SK-N-SH treated with all-trans-retinoic acid at 6 μM for 48 hours (cell line): ENCODE results near the gene EHD4.

Experiments used
- ATAC-seq: fragments of 200-7000 bp; cut with Tn5 transposase; 3 replicates; pipeline ENCODE4 v1.9.1; 2020; ENCODE audit warnings: mild to moderate bottlenecking, moderate library complexity
- ARNTL ChIP-seq: fragments of 450-650 bp; formaldehyde crosslinking; IDR thresholded peaks from 2 replicates; pipeline ENCODE4 v1.5.0; 2020; ENCODE audit warnings: low read depth, mild to moderate bottlenecking, moderate library complexity, borderline replicate concordance
- BACH2 ChIP-seq: fragments of 250-450 bp; sonication (Bioruptor Pico); IDR thresholded peaks from 2 replicates; pipeline ENCODE4 v1.9.0; 2021; ENCODE audit warnings: mild to moderate bottlenecking, borderline replicate concordance
- CSDC2 ChIP-seq: fragments of 250-450 bp; sonication (Bioruptor Pico); IDR thresholded peaks from 2 replicates; pipeline ENCODE4 v1.5.0; 2020; ENCODE audit warnings: mild to moderate bottlenecking, moderate library complexity
- ESRRG ChIP-seq: fragments of 250-450 bp; sonication (Bioruptor Pico); IDR thresholded peaks from 2 replicates; pipeline ENCODE4 v1.6.1; 2021; ENCODE audit warnings: mild to moderate bottlenecking
- ISL1 ChIP-seq: fragments of 250-450 bp; sonication (Bioruptor Pico); IDR thresholded peaks from 2 replicates; pipeline ENCODE4 v2.1.2; 2022; ENCODE audit warnings: mild to moderate bottlenecking, moderate library complexity
- OSR1 ChIP-seq: fragments of 250-450 bp; sonication (Bioruptor Pico); IDR thresholded peaks from 2 replicates; pipeline ENCODE4 v1.8.0; 2022; ENCODE audit warnings: moderate library complexity, mild to moderate bottlenecking, inconsistent platforms
- PPARA ChIP-seq: fragments of 250-450 bp; sonication (Bioruptor Pico); IDR thresholded peaks from 2 replicates; pipeline ENCODE4 v1.5.0; 2020; ENCODE audit warnings: mild to moderate bottlenecking, borderline replicate concordance
- SNAI2 ChIP-seq: fragments of 250-450 bp; sonication (Bioruptor Pico); IDR thresholded peaks from 2 replicates; pipeline ENCODE4 v1.5.0; 2020; ENCODE audit warnings: mild to moderate bottlenecking, moderate library complexity
- TCF4 ChIP-seq: fragments of 250-450 bp; sonication (Bioruptor Pico); IDR thresholded peaks from 2 replicates; pipeline ENCODE4 v1.8.0; 2021; ENCODE audit warnings: mild to moderate bottlenecking, moderate library complexity, borderline replicate concordance
- TOX ChIP-seq: fragments of 250-450 bp; sonication (Bioruptor Pico); IDR thresholded peaks from 2 replicates; pipeline ENCODE4 v1.8.0; 2021; ENCODE audit warnings: mild to moderate bottlenecking, moderate library complexity, borderline replicate concordance
- ZFP30 ChIP-seq: fragments of 450-650 bp; formaldehyde crosslinking; IDR thresholded peaks from 2 replicates; pipeline ENCODE4 v1.5.0; 2022; ENCODE audit warnings: mild to moderate bottlenecking, moderate library complexity
- ZNF70 ChIP-seq: fragments of 450-650 bp; formaldehyde crosslinking; IDR thresholded peaks from 2 replicates; pipeline ENCODE4 v1.5.0; 2020; ENCODE audit warnings: mild to moderate bottlenecking, moderate library complexity
- TF ChIP-seq, protein P1 (sequence below): fragments of 250-450 bp; sonication (Bioruptor Pico); IDR thresholded peaks from 2 replicates; pipeline ENCODE4 v1.8.0; 2020; ENCODE audit warnings: mild to moderate bottlenecking, moderate library complexity, borderline replicate concordance
- TF ChIP-seq, protein P2 (sequence below): fragments of 250-450 bp; sonication (Bioruptor Pico); IDR thresholded peaks from 2 replicates; pipeline ENCODE4 v1.8.0; 2021; ENCODE audit warnings: low read depth, mild to moderate bottlenecking, moderate library complexity, borderline replicate concordance
- TF ChIP-seq, protein P3 (sequence below): fragments of 250-450 bp; sonication (Bioruptor Pico); IDR thresholded peaks from 2 replicates; pipeline ENCODE4 v1.5.0; 2020; ENCODE audit warnings: mild to moderate bottlenecking, moderate library complexity
- TF ChIP-seq, protein P4 (sequence below): fragments of 250-450 bp; sonication (Bioruptor Pico); IDR thresholded peaks from 2 replicates; pipeline ENCODE4 v1.5.1; 2020; ENCODE audit warnings: low read depth, mild to moderate bottlenecking, moderate library complexity
- TF ChIP-seq, protein P5 (sequence below): fragments of 250-450 bp; sonication (Bioruptor Pico); IDR thresholded peaks from 2 replicates; pipeline ENCODE4 v1.5.1; 2021; ENCODE audit warnings: mild to moderate bottlenecking, moderate library complexity

The EHD4 gene

DNA sequence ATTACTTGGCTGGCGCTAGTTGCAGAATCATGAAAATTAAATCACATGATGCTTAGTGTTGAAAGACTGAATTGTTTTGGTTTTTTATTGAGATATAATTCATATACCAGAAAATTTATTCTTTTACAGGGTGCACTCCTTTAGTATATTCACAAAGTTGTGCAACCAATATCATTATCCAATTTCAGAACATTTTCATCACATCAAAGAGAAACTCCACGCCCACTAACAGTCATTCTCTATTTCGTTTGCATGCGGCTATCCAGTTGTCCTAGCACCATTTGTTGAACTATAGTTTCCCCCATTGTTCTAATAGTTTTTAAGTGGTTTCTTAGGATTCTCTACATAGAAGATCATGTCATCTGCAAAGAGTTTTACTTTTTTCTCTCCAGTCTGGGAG is 3.7 kb downstream of the EHD4 start:
- TF ChIP-seq ARNTL (no peak), ZNF70 (CRISPR knock-in tag) (no peak), PPARA (no peak), OSR1 (CRISPR knock-in tag) (no peak), ISL1 (CRISPR knock-in tag) (no peak)
- TF ChIP-seq, protein P1, sequence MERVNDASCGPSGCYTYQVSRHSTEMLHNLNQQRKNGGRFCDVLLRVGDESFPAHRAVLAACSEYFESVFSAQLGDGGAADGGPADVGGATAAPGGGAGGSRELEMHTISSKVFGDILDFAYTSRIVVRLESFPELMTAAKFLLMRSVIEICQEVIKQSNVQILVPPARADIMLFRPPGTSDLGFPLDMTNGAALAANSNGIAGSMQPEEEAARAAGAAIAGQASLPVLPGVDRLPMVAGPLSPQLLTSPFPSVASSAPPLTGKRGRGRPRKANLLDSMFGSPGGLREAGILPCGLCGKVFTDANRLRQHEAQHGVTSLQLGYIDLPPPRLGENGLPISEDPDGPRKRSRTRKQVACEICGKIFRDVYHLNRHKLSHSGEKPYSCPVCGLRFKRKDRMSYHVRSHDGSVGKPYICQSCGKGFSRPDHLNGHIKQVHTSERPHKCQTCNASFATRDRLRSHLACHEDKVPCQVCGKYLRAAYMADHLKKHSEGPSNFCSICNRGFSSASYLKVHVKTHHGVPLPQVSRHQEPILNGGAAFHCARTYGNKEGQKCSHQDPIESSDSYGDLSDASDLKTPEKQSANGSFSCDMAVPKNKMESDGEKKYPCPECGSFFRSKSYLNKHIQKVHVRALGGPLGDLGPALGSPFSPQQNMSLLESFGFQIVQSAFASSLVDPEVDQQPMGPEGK = no peak
- TF ChIP-seq, protein P2, sequence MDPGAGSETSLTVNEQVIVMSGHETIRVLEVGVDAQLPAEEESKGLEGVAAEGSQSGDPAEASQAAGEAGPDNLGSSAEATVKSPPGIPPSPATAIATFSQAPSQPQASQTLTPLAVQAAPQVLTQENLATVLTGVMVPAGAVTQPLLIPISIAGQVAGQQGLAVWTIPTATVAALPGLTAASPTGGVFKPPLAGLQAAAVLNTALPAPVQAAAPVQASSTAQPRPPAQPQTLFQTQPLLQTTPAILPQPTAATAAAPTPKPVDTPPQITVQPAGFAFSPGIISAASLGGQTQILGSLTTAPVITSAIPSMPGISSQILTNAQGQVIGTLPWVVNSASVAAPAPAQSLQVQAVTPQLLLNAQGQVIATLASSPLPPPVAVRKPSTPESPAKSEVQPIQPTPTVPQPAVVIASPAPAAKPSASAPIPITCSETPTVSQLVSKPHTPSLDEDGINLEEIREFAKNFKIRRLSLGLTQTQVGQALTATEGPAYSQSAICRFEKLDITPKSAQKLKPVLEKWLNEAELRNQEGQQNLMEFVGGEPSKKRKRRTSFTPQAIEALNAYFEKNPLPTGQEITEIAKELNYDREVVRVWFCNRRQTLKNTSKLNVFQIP = no peak
- TF ChIP-seq, protein P3, sequence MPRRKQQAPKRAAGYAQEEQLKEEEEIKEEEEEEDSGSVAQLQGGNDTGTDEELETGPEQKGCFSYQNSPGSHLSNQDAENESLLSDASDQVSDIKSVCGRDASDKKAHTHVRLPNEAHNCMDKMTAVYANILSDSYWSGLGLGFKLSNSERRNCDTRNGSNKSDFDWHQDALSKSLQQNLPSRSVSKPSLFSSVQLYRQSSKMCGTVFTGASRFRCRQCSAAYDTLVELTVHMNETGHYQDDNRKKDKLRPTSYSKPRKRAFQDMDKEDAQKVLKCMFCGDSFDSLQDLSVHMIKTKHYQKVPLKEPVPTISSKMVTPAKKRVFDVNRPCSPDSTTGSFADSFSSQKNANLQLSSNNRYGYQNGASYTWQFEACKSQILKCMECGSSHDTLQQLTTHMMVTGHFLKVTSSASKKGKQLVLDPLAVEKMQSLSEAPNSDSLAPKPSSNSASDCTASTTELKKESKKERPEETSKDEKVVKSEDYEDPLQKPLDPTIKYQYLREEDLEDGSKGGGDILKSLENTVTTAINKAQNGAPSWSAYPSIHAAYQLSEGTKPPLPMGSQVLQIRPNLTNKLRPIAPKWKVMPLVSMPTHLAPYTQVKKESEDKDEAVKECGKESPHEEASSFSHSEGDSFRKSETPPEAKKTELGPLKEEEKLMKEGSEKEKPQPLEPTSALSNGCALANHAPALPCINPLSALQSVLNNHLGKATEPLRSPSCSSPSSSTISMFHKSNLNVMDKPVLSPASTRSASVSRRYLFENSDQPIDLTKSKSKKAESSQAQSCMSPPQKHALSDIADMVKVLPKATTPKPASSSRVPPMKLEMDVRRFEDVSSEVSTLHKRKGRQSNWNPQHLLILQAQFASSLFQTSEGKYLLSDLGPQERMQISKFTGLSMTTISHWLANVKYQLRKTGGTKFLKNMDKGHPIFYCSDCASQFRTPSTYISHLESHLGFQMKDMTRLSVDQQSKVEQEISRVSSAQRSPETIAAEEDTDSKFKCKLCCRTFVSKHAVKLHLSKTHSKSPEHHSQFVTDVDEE (CRISPR knock-in tag) = no peak
- ATAC-seq = no peak

DNA sequence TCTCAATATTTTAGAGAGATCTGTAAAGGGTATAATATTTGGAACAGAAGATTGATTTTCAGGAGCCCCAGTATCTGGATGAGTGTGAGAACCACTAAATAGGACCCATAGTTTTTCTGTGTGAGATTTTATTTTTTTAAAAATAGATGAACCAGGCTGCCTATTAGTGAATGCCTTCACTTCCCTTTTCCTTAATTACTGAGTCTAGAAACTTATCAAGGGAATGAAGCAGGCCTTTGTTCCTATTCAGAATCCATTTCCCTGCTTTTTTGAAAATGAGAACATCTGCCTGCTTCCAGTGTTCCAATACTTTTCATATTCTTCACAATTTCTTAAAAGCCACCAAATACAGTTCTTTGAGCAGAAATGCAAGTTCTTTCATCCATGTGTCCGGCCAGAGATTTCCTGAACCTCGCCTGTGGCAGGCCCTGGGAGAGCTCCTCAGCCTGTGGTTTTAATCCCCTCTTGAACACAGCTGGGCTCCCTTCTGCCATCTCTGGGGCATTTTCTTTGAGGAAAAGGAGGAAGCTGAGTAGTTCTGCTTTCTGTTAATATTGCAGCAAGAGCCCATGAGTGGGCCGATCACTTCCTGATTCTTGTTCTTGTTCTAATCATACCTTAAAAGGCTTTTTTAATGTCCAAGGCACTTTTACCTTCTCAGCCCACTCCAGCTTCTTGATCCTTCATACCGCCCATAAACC is 4.7 kb downstream of the EHD4 start:
- TF ChIP-seq PPARA = no peak
- TF ChIP-seq, all 23 proteins: peak for 0
- ATAC-seq = no peak

DNA sequence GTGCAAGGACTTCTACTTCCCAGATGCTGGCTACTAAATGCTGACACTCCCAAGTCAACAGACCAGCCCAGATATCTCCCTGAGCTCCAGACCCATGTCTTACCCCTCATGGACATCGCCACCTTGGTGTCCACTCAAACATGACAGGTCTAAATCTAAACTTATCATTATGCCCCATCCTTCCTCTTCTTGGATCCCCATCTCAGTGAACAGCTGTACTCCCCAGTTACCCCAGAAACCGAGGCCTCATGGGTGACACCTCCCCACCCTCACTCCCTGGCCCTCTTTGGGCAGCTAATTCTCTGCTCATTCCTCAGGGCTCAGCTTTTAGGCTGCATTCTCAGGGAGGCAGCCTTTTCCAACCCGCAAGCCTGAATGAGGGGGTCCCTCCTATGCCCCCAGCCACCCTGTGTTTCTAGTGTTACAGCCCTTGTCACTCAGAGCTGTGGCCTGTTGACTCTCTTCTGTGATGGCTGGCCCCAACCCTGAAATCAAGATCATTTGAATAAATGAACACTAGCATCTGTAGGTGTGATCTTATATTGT is 5.4 kb downstream of the EHD4 start:
- no peak for TF ChIP-seq PPARA
- no peak for TF ChIP-seq ISL1 (CRISPR knock-in tag)
- TF ChIP-seq ZFP30 = no peak
- TF ChIP-seq OSR1 (CRISPR knock-in tag) = no peak
- TF ChIP-seq ARNTL = no peak
- ATAC-seq = no peak

DNA sequence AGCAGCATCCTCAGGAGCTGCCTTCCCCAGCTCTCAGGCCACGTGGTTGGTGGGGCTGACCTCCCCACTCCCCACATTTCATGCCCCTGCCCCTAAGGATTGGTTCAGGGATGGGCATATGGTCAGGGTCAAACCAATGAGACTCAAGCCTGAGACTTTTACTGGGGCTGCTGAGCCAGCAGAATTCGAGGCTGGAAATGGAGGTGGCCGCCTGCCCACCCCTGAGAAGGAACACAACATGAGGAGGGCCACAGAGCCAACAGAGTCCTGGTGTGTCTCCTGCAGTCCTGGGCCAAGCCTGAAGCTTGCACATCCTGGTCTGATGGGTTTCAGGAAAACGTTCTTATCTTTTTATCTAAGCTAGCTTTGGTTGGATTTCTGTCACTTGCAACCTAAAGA is 5.9 kb downstream of the EHD4 start:
- ATAC-seq = no peak
- TF ChIP-seq ARNTL = no peak
- no peak for TF ChIP-seq TOX (CRISPR knock-in tag)
- no peak for TF ChIP-seq PPARA
- no peak for TF ChIP-seq ESRRG
- TF ChIP-seq, protein P3 (CRISPR knock-in tag) = no peak
- TF ChIP-seq SNAI2 = no peak
- no peak for TF ChIP-seq TCF4 (CRISPR knock-in tag)
- TF ChIP-seq BACH2 = no peak
- no peak for TF ChIP-seq OSR1 (CRISPR knock-in tag)
- TF ChIP-seq, protein P4, sequence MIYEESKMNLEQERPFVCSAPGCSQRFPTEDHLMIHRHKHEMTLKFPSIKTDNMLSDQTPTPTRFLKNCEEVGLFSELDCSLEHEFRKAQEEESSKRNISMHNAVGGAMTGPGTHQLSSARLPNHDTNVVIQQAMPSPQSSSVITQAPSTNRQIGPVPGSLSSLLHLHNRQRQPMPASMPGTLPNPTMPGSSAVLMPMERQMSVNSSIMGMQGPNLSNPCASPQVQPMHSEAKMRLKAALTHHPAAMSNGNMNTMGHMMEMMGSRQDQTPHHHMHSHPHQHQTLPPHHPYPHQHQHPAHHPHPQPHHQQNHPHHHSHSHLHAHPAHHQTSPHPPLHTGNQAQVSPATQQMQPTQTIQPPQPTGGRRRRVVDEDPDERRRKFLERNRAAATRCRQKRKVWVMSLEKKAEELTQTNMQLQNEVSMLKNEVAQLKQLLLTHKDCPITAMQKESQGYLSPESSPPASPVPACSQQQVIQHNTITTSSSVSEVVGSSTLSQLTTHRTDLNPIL (CRISPR knock-in tag) = no peak
- TF ChIP-seq, protein P5, sequence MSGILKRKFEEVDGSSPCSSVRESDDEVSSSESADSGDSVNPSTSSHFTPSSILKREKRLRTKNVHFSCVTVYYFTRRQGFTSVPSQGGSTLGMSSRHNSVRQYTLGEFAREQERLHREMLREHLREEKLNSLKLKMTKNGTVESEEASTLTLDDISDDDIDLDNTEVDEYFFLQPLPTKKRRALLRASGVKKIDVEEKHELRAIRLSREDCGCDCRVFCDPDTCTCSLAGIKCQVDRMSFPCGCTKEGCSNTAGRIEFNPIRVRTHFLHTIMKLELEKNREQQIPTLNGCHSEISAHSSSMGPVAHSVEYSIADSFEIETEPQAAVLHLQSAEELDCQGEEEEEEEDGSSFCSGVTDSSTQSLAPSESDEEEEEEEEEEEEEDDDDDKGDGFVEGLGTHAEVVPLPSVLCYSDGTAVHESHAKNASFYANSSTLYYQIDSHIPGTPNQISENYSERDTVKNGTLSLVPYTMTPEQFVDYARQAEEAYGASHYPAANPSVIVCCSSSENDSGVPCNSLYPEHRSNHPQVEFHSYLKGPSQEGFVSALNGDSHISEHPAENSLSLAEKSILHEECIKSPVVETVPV (CRISPR knock-in tag) = no peak
- no peak for TF ChIP-seq CSDC2 (CRISPR knock-in tag)
- no peak for TF ChIP-seq ZNF70 (CRISPR knock-in tag)
- TF ChIP-seq ZFP30 = no peak
